LNCaP clone FGC (cell line): ENCODE data around the gene SH2D5.

Experiments used
- DNase-seq: peaks from one replicate; pipeline ENCODE4 v3.0.0-alpha.2; 2011; ENCODE audit warnings: low read depth
- H3K4me3 ChIP-seq: 2 replicates; pipeline ENCODE4 v1.5.1; 2011; ENCODE audit warnings: mild to moderate bottlenecking, low read depth, low read length, control low read depth
- TF ChIP-seq, protein P1 (sequence below): IDR thresholded peaks from 2 replicates; pipeline ENCODE4 v1.5.1; 2012; ENCODE audit warnings: mild to moderate bottlenecking; ENCODE audit not compliant: control insufficient read depth, insufficient read depth; ENCODE audit errors: extremely low read depth

Gene SH2D5

DNA sequence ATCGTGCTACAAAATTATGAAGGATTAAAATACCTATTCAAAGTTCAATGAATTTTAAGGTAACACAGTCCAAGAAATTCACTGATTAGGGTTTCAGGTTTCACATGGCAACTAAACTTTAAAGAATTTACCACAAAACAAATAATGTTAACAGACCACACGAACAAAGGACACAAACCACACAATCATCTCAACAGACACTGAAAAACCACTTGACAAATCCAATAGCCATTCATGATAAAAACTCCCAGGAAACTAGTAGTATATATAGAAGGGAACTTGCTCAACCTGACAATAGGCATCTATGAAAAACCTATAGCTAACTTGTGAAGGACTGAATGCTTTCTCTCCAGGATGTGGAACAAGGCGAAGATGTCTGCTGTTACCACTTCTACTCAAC lies 21.1 kb upstream of the SH2D5 start:
- DNase-seq, result no peak
- H3K4me3 ChIP-seq, result no peak overlapping the region
- TF ChIP-seq, protein P1, sequence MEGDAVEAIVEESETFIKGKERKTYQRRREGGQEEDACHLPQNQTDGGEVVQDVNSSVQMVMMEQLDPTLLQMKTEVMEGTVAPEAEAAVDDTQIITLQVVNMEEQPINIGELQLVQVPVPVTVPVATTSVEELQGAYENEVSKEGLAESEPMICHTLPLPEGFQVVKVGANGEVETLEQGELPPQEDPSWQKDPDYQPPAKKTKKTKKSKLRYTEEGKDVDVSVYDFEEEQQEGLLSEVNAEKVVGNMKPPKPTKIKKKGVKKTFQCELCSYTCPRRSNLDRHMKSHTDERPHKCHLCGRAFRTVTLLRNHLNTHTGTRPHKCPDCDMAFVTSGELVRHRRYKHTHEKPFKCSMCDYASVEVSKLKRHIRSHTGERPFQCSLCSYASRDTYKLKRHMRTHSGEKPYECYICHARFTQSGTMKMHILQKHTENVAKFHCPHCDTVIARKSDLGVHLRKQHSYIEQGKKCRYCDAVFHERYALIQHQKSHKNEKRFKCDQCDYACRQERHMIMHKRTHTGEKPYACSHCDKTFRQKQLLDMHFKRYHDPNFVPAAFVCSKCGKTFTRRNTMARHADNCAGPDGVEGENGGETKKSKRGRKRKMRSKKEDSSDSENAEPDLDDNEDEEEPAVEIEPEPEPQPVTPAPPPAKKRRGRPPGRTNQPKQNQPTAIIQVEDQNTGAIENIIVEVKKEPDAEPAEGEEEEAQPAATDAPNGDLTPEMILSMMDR, result no peak

DNA sequence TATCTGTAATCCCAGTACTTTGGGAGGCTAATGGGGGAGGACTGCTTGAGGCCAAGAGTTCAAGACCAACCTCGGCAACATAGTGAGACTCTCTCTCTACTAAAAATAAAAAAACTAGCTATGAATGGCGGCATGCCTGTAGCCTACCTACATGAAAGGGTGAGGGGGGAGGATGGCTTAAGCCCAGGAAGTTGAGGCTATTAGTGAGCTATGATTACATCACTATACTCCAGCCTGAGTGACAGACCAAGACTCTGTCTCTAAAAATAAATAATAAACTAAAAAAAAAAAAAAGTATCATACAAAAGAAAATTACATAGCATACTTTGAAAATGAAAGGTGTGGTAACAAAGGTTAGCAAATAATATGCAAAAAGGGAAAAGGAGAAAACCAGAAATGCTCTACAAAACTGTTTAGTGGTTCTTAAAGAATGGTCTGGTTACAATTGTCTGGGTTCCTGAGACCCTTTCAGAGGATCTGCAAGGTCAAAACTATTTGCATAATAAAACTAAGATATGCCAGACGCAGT lies 19.0 kb upstream of the SH2D5 start:
- no peak overlapping the region for H3K4me3 ChIP-seq
- DNase-seq, result no peak
- TF ChIP-seq, protein P1, result no peak

DNA sequence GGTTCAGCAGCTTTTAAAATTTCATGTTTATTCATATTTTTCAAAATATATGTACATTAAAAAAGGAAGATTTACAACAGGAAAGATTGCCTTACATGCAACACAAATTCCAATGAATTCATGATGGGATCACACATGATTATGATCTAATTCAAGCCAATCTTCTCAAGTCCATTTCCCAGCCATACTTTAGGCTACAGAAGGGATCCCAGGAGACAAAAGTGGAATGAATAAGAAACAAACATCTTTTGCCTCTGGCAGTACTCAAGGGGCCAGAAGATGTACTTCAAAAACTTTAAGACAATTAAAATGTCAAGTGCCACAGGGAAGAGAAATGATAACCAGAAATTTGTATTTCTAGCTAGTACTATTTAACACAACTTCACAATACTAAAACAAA lies 10.2 kb upstream of the SH2D5 start:
- TF ChIP-seq, protein P1, result no peak
- H3K4me3 ChIP-seq, result no peak overlapping the region
- no peak for DNase-seq

DNA sequence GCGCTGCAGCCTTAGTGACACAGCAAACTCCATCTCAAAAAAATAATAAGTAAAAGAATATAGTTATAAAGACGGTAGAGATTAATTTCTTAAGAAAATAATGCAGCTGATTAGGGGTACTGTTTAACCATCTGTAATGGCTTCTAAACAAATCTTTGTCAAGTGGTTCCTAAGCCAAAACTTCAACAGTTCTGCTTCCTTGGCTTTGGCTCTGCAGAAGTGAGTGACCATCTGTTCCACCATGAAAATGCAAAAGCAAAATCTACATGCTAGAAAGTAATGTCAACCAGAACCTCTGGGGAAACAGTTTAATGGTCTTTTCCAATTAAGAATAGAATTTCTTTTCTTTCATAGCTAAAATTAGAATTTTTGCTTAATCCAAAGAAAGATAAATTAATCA lies 8.3 kb upstream of the SH2D5 start:
- DNase-seq, result no peak
- TF ChIP-seq, protein P1, result no peak
- no peak overlapping the region for H3K4me3 ChIP-seq

DNA sequence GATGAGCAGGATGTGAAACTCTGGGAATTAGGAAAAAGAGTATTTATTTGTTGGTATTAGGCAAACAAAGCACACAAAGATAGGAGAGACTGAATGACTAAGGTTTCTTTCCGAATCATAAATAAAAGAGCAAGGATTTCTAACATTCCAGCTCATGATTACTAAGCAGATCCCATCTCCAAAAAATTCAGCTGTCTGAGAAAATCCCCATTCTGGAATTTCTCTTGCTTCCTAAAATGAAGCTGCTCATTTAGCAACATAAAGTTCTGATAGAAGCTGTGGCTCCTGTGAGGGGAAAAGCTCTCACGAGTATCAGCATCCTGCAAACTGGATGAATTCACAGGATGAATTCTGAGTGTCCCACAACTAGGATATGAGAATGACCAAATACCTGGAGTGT lies 6.7 kb upstream of the SH2D5 start:
- H3K4me3 ChIP-seq, result no peak overlapping the region
- no peak for DNase-seq
- TF ChIP-seq, protein P1, result no peak

DNA sequence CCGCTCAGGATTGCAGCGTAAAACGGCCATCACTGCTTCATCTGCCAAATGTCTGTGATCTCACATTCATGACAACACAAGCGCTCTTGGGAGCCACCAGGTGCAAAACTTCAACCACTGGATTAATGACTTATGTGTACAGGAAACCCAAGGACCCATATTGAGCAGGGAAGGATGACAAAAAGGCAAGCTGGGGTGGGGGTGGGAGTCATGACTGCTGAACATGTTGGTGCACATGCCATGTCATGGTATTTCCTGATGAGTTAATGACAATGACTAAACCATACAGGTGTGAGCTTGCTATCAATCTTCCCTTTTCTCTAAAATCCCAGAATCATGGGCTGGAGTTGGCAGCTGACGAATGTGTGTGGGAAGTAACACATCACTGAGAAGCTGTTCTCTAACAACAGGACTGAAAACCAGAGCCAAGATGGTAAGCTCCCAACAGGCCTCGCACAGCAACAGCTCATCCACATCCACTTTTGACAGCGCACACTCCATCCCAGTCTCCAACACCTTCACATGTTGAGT lies 3.1 kb upstream of the SH2D5 start:
- no peak overlapping the region for H3K4me3 ChIP-seq
- DNase-seq, result no peak
- TF ChIP-seq, protein P1, result no peak

DNA sequence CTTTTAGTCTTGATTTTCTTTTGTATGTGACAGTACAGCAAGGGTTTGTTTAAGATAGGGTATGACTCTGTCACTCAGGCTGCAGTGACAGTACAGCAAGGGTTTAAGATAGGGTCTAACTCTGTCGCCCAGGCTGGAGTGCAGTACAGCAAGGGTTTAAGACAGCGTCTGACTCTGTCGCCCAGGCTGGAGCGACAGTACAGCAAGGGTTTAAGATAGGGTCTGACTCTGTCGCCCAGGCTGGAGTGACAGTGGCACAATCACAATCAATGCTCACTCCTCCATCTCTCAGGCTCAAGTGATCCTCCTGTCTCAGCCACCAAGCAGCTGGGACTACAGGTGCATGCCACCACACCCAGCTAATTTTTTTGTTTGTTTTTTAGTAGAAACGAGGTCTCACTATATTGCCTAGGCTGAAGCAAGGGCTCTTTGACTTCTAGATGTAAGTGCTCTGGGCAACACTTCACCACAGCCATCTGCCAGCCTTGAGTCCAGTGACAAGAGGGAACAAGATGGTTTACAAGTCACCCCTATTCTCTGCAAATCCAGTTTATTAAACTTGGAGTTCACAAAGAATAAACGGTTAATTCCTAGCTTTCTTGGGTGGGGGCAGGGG lies 965 bp upstream of the SH2D5 start:
- no peak for DNase-seq
- TF ChIP-seq, protein P1, result no peak
- no peak overlapping the region for H3K4me3 ChIP-seq
